Stimulated activated CD8-positive, alpha-beta memory T cell treated with anti-CD3 and anti-CD28 coated beads, Interleukin-7, amount 100 ng/mL, for 48 hours (primary cell): ENCODE results near the gene DHX58.
"Not testable (repeated sequence)": the region's sequence is repeated elsewhere in the genome, so short reads cannot be mapped to it uniquely, and the experiment has no call there.

ENCODE experiments used
- DNase-seq, 2 donors: peaks; one replicate each; pipeline ENCODE4 v3.0.0-alpha.2; 2020; ENCODE audit warnings: low read depth in 1 of 2; ENCODE audit errors: extremely low read depth in 1 of 2

DHX58 gene

DNA sequence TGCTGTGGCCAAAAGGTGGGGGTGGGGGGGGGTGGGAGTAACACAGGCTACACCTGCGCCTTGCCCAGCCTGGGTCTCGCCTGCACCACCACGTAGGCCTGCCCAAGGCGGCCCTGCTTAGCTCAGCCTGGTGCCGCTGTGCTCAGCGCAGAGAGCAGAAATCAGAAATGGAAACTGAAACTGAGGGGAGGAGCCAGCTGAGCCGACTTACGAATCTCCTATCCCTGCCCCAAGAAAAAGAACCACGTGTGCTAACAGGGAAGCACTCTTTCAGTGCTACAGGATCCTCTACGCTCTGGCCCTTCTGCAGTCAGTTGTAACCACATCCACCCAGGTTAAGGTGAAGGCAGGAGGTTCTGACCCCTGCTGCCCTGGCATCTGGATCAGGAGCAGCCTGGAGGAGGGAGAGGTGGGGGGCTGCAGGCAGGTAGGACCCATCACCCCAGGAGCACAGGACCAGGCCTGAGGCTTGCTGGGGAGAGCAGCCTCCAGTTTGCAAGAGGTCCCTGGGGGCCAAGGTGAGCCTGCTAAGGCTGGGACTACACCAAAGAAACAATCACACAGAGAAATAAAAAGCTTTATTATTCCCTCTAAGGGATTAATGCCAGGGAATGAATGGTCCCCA, at the start of gene DHX58:
DHX58 (minus strand) TSS at position 163 of the 625 bp plus-strand sequence. CDS start 822 bp downstream, outside the sequence.
- DNase-seq, result peak; percentile 47 to 71

DNA sequence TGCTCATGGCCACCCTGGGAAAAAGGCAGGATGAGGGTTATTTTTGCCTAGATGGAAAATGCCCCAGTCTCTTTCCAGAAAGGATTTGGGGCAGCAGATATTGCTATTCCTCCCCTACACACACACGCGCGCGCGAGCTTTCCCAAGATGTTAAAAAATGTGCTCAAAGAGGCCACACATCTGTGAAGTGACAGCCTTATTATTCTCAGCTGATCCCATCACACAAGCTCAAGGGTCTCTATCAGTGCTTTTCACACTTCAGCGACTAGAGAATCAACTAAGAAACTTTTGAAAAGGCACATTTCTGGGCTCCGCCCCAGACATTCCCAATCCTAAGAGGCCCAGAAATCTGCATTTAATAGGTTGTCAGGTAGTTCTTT, 48.0 kb upstream of the DHX58 start:
- DNase-seq, result no peak

- DNase-seq, result no peak
Observed at GRCh38 chr17:42159796-42160530, 47.4 kb upstream of the DHX58 start.

- DNase-seq, result no peak
Observed at GRCh38 chr17:42155614-42156045, 43.1 kb upstream of the DHX58 start.

DNA sequence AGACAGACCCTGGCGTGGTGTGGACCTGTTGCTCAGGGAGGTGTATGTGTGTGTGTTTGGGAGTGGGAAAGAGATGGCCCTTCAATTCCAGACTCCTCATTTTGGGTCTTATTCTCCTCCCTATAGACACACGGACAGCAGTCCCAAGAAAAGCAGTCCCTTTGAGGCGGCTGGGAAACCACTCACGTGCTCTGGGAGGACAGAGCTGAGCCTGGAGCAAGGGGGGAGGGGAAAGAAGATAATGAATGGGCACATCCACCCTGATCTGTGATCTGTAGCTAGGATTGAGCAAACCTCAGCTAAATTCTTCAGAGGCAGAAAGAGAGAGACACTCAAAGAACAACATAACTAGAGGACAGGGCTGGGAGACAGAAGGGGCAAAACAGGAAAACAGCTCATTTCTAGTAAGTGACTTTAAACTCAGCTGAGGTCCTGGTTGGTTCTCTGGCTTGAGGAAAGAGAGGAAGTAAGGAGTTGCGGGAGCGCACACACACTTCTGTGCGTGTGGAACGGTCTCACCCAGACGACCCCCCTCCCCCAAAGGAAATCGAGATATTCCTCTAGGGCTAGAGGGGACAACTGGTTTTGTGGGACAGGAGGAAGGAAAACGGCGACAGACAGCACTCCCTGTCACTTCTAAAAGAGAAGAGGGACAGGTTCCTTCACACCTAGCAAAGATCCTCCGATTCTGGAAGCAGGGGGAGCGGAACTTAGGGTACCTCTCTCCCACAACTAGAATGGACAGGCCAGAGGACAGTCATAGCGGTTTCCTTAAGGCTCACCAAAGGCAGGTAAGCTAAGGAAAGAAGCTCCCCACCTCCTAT, 41.6 kb upstream of the DHX58 start:
- no peak for DNase-seq

DNA sequence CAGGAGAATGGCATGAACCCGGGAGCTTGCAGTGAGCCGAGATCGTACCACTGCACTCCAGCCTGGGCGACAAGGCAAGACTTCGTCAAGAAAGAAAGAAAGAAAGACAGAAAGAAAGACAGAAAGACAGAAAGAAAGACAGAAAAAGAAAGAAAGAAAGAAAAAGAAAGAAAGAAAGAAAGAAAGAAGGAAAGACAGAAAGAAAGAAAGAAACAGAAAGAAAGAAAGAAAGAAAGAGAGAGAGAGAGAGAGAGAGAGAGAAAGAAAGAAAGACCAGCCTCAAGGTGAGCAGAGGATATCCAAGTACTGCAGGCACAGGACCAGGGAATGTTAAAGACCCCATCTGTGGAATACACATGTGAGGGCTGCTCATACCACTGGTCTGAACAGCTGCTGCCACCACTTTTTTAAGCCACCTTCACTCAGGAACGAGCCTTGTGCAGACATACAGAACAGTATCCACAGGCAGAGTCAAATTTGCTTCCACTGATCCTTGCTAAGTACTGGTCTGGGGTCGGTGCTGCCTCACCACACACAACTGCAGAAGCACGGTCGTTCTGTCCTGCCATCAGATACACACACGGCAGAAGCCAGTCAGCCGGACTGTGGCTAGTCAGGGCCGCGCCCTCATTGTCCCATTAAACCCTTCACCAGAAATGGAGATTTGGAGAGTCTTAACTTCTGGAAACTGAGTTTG, 34.5 kb upstream of the DHX58 start:
- DNase-seq, result no peak

DNA sequence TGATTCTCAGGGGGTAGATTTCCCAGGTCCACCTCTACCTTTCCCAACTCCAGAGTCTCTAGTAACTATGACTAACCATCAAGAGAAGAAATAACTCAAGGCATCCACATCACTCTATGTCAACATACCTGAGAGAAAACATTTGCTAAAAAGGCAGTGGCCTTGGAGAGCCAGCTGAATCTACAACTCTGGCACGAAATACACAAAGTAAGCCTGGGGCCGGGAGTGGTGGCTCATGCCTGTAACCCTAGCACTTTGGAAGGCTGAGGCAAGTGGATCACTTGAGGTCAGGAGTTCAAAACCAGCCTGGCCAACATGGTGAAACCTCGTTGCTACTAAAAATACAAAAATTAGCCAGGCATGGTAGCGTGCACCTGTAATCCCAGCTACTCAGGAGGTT, 30.6 kb upstream of the DHX58 start:
- DNase-seq, result not testable (repeated sequence)

- DNase-seq, result no peak
Observed at GRCh38 chr17:42142371-42142896, 29.9 kb upstream of the DHX58 start.

- no peak for DNase-seq
Observed at GRCh38 chr17:42141382-42141781, 28.9 kb upstream of the DHX58 start.

- DNase-seq, result not testable (repeated sequence)
Observed at GRCh38 chr17:42140690-42141089, 28.2 kb upstream of the DHX58 start.

- no peak for DNase-seq
Observed at GRCh38 chr17:42138749-42139492, 26.4 kb upstream of the DHX58 start.

DNA sequence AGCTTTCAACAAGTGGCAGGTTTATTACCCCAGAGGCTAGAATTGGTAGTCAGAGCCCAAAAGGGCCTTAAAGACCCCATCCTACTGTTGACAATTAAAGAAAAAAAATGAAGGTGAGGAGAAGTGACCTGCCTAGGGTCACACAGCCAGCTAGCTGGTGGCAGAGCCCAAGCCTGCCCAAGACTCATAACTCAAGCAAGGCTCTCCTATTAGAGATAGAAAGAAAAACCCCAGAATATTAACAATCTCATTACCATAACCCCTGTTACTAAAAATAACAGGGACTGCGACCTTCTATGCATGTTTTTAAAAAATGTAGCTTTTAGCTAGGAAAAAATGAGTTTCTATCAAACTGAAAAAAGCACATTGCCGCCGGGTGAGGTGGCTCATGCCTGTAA, 24.1 kb upstream of the DHX58 start:
- DNase-seq, result no peak

- no peak for DNase-seq
Observed at GRCh38 chr17:42135664-42136653, 23.4 kb upstream of the DHX58 start.

- DNase-seq, result no peak
Observed at GRCh38 chr17:42135151-42135550, 22.6 kb upstream of the DHX58 start.

- peak in 1 of 2 donors; percentile 26 for DNase-seq
Observed at GRCh38 chr17:42133461-42134041, 21.0 kb upstream of the DHX58 start.

DNA sequence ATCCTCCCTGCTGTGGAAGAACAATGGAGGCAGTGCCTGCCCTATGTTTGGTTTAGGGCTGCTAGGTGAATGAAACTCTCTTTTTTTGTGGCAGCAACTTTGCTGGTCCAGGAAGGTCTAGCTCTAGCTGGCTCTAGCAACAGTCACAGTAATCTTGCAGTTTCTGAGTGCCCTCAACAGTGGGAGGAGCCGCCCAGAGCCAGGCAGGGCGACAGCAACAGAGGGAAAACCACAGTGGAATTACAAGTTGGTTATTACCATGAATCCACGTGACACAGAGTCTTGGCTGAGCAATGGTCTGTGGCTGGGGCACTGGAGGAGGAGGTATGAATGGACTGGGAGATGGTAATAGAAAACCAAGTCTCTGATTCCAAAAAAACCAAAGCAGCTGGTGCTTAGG, 20.4 kb upstream of the DHX58 start:
- DNase-seq, result peak in 1 of 2 donors; percentile 33

GRCh38 chr17:42131981-42132432, 19.5 kb upstream of the DHX58 start:
- no peak for DNase-seq

GRCh38 chr17:42131232-42131631, 18.7 kb upstream of the DHX58 start:
- DNase-seq, result no peak
